ENCODE results near the gene ERN2. TPM values are rescaled to one million over a fixed set of nuclear protein-coding genes. Genes with fewer than 3 reads are reported as not detected.
A peak's percentile ranks its signal among the peaks of the same experiment; 100 is the strongest.

The ERN2 gene
- total and polyA plus RNA-seq, 2 of the 13 experiments (the other 11 are each of a cell fraction or from before 2014, with no cell fraction given), result 2.2 to 3.5 TPM

DNA sequence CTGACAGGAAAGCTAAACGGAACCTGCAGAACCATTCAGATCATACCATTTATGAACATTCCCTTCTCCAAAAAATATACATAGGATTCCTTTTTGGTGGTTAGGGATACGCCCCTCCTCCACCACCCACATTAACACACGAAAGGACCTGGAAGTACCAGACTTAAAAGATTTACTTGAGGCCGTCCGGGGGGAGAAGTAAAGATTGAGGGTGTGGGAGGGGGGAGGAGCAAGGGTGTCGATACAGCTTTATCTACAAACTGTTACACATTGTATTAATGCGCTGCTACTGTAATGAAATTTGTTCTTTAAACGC lies 72.4 kb downstream of the ERN2 start (continued):
- TF ChIP-seq, protein P1, sequence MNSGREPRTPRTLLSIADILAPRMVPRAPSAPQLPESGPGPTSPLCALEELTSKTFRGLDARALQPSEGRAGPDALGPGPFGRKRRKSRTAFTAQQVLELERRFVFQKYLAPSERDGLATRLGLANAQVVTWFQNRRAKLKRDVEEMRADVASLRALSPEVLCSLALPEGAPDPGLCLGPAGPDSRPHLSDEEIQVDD (CRISPR knock-in tag; IDR thresholded peaks at IDR 0.05; ENCODE audit: borderline replicate concordance), result no peak
- TF ChIP-seq HMG20A (CRISPR knock-in tag; IDR thresholded peaks at IDR 0.05; ENCODE audit: borderline replicate concordance) (no peak), SSRP1 (CRISPR knock-in tag; IDR thresholded peaks at IDR 0.05) (0 out of 2 replicates have a peak, but pooled peaks have one; percentile 44), HDAC2 (CRISPR knock-in tag; IDR thresholded peaks at IDR 0.05) (no peak), ZBTB3 (CRISPR knock-in tag; IDR thresholded peaks at IDR 0.05; ENCODE audit: borderline replicate concordance, low read depth) (peak; percentile 17; the same call in 1 of the 2 replicates), ZNF780A (CRISPR knock-in tag; IDR thresholded peaks at IDR 0.05) (0 out of 2 replicates have a peak, but pooled peaks have one; percentile 5), DNMT1 (CRISPR knock-in tag; IDR thresholded peaks at IDR 0.05) (no peak), GTF3A (CRISPR knock-in tag; conservative IDR thresholded peaks at IDR 0.05) (0 out of 2 replicates have a peak, but pooled peaks have one; percentile 74), ZNF775 (CRISPR knock-in tag; IDR thresholded peaks at IDR 0.05; ENCODE audit: borderline replicate concordance) (0 out of 2 replicates have a peak, but pooled peaks have one; percentile 76), RARG (CRISPR knock-in tag; IDR thresholded peaks at IDR 0.05; ENCODE audit: low read depth) (0 out of 2 replicates have a peak, but pooled peaks have one; percentile 15), NCOA1 (CRISPR knock-in tag; IDR thresholded peaks at IDR 0.05) (peak; percentile 42; the same call in 1 of the 2 replicates), CC2D1A (CRISPR knock-in tag; IDR thresholded peaks at IDR 0.05) (0 out of 2 replicates have a peak, but pooled peaks have one; percentile 9), ZNF34 (CRISPR knock-in tag; IDR thresholded peaks at IDR 0.05; ENCODE audit: borderline replicate concordance) (0 out of 2 replicates have a peak, but pooled peaks have one; percentile 16)
- TF ChIP-seq, protein P2, sequence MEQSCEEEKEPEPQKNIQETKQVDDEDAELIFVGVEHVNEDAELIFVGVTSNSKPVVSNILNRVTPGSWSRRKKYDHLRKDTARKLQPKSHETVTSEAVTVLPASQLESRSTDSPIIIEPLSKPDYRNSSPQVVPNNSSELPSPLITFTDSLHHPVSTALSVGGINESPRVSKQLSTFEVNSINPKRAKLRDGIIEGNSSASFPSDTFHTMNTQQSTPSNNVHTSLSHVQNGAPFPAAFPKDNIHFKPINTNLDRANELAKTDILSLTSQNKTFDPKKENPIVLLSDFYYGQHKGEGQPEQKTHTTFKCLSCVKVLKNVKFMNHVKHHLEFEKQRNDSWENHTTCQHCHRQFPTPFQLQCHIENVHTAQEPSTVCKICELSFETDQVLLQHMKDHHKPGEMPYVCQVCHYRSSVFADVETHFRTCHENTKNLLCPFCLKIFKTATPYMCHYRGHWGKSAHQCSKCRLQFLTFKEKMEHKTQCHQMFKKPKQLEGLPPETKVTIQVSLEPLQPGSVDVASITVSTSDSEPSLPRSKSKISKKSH (CRISPR knock-in tag; IDR thresholded peaks at IDR 0.05; ENCODE audit: borderline replicate concordance), result no peak
- TF ChIP-seq, protein P3, sequence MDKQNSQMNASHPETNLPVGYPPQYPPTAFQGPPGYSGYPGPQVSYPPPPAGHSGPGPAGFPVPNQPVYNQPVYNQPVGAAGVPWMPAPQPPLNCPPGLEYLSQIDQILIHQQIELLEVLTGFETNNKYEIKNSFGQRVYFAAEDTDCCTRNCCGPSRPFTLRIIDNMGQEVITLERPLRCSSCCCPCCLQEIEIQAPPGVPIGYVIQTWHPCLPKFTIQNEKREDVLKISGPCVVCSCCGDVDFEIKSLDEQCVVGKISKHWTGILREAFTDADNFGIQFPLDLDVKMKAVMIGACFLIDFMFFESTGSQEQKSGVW (CRISPR knock-in tag; IDR thresholded peaks at IDR 0.05; ENCODE audit: borderline replicate concordance), result peak; percentile 64; the same call in 1 of the 2 replicates
- TF ChIP-seq, protein P4, sequence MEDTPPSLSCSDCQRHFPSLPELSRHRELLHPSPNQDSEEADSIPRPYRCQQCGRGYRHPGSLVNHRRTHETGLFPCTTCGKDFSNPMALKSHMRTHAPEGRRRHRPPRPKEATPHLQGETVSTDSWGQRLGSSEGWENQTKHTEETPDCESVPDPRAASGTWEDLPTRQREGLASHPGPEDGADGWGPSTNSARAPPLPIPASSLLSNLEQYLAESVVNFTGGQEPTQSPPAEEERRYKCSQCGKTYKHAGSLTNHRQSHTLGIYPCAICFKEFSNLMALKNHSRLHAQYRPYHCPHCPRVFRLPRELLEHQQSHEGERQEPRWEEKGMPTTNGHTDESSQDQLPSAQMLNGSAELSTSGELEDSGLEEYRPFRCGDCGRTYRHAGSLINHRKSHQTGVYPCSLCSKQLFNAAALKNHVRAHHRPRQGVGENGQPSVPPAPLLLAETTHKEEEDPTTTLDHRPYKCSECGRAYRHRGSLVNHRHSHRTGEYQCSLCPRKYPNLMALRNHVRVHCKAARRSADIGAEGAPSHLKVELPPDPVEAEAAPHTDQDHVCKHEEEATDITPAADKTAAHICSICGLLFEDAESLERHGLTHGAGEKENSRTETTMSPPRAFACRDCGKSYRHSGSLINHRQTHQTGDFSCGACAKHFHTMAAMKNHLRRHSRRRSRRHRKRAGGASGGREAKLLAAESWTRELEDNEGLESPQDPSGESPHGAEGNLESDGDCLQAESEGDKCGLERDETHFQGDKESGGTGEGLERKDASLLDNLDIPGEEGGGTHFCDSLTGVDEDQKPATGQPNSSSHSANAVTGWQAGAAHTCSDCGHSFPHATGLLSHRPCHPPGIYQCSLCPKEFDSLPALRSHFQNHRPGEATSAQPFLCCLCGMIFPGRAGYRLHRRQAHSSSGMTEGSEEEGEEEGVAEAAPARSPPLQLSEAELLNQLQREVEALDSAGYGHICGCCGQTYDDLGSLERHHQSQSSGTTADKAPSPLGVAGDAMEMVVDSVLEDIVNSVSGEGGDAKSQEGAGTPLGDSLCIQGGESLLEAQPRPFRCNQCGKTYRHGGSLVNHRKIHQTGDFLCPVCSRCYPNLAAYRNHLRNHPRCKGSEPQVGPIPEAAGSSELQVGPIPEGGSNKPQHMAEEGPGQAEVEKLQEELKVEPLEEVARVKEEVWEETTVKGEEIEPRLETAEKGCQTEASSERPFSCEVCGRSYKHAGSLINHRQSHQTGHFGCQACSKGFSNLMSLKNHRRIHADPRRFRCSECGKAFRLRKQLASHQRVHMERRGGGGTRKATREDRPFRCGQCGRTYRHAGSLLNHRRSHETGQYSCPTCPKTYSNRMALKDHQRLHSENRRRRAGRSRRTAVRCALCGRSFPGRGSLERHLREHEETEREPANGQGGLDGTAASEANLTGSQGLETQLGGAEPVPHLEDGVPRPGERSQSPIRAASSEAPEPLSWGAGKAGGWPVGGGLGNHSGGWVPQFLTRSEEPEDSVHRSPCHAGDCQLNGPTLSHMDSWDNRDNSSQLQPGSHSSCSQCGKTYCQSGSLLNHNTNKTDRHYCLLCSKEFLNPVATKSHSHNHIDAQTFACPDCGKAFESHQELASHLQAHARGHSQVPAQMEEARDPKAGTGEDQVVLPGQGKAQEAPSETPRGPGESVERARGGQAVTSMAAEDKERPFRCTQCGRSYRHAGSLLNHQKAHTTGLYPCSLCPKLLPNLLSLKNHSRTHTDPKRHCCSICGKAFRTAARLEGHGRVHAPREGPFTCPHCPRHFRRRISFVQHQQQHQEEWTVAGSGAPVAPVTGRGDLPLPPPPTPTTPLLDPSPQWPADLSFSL (CRISPR knock-in tag; IDR thresholded peaks at IDR 0.05), result 0 out of 2 replicates have a peak, but pooled peaks have one; percentile 10

Data from HepG2 (cell line).